K562 (cell line): ENCODE data around the gene HLA-DOB.

ENCODE experiments used
- HCFC1 ChIP-seq: IDR thresholded peaks from 2 replicates; pipeline ENCODE4 v1.6.1; 2012; ENCODE audit warnings: low read depth, low read length, improper control_type of control experiment
- HEY1 ChIP-seq: fragments of 250-450 bp; sonication (Bioruptor Pico); IDR thresholded peaks from 2 replicates; pipeline ENCODE4 v1.5.0; 2020; ENCODE audit warnings: mild to moderate bottlenecking, moderate library complexity, borderline replicate concordance
- HNRNPK ChIP-seq: fragments of 200-400 bp; formaldehyde crosslinking; IDR thresholded peaks from one replicate; pipeline ENCODE4 v1.6.1; 2018; ENCODE audit warnings: mild to moderate bottlenecking, low read depth, low read length; ENCODE audit not compliant: poor library complexity, severe bottlenecking
- PHF8 ChIP-seq: fragments of 200-600 bp; sonication (generic); IDR thresholded peaks from 2 replicates; pipeline ENCODE4 v1.6.1; 2012; ENCODE audit warnings: mixed run types, mild to moderate bottlenecking, inconsistent platforms, low read length, moderate library complexity, borderline replicate concordance
- POLR2A ChIP-seq: fragments of 450-650 bp; conservative IDR thresholded peaks from 2 replicates; pipeline ENCODE4 v1.6.1; 2016
- POLR2AphosphoS5 ChIP-seq: IDR thresholded peaks from 2 replicates; pipeline ENCODE4 v1.6.1; 2011; ENCODE audit warnings: mild to moderate bottlenecking, low read depth, low read length, moderate library complexity; ENCODE audit not compliant: control insufficient read depth, insufficient read depth
- TAL1 ChIP-seq: fragments of 450-650 bp; IDR thresholded peaks from 2 replicates; pipeline ENCODE4 v1.6.1; 2016; ENCODE audit warnings: mild to moderate bottlenecking
- ZNF3 ChIP-seq: fragments of 250-450 bp; sonication (Bioruptor Pico); IDR thresholded peaks from 2 replicates; pipeline ENCODE4 v1.5.0; 2021; ENCODE audit warnings: mild to moderate bottlenecking, moderate library complexity
- ZNF384 ChIP-seq: IDR thresholded peaks from 2 replicates; pipeline ENCODE4 v1.6.1; 2012; ENCODE audit warnings: low read depth, low read length, improper control_type of control experiment
- TF ChIP-seq, protein P1 (sequence below): sonication (generic); formaldehyde crosslinking; IDR thresholded peaks from 2 replicates; pipeline ENCODE4 v1.9.0; 2022; ENCODE audit warnings: mild to moderate bottlenecking, missing genetic modification reagents

DNA sequence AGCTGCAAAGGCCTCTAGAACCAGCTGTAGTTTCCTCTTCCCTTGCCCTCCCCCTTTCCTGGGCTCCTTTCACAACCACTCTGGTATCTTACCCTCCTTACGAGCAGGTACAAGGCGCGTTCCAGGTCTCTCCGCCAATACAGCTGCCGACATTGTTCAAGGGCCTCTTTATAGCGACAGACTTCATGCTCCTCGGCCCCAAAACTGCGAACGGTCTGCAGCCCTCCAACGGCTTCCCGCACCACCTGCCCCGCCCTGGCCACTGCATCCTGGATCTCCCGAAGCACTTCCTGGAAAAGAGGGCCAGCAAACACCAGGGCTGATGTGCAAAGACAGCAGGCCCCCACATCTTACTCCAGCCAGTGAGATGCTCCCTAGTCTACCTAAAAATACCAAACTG is 15.7 kb upstream of the HLA-DOB start:
- no peak for TF ChIP-seq POLR2A
- no peak for TF ChIP-seq HCFC1
- no peak for TF ChIP-seq PHF8
- TF ChIP-seq TAL1, result no peak
- TF ChIP-seq POLR2AphosphoS5, result no peak
- TF ChIP-seq HEY1 (CRISPR knock-in tag), result no peak
- TF ChIP-seq ZNF384, result no peak
- no peak for TF ChIP-seq HNRNPK
- no peak for TF ChIP-seq ZNF3 (CRISPR knock-in tag)
- TF ChIP-seq, protein P1, sequence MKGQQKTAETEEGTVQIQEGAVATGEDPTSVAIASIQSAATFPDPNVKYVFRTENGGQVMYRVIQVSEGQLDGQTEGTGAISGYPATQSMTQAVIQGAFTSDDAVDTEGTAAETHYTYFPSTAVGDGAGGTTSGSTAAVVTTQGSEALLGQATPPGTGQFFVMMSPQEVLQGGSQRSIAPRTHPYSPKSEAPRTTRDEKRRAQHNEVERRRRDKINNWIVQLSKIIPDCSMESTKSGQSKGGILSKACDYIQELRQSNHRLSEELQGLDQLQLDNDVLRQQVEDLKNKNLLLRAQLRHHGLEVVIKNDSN (CRISPR knock-in tag), result no peak
